Nephron (organoid): ENCODE data around the gene GPR4.

Experiments
- H3K27ac Mint-ChIP-seq, 3 experiments: 2 replicates each; pipeline ENCODE4 v1.8.0; 2020; ENCODE audit warnings: mixed read lengths in 3 of 3, mild to moderate bottlenecking in 2 of 3, moderate library complexity in 1 of 3
- H3K27me3 Mint-ChIP-seq: 2 replicates; pipeline ENCODE4 v1.8.0; 2021; ENCODE audit warnings: low read depth, mild to moderate bottlenecking, moderate library complexity, mixed read lengths
- H3K36me3 Mint-ChIP-seq: 2 replicates; pipeline ENCODE4 v1.8.0; 2020; ENCODE audit warnings: low read depth, mixed read lengths
- H3K4me1 Mint-ChIP-seq: 2 replicates; pipeline ENCODE4 v1.8.0; 2020; ENCODE audit warnings: mixed read lengths
- H3K4me3 Mint-ChIP-seq, 3 experiments: 2 replicates each; pipeline ENCODE4 v1.8.0; 2020; ENCODE audit warnings: mild to moderate bottlenecking in 3 of 3, mixed read lengths in 3 of 3, moderate library complexity in 2 of 3
- H3K9me3 Mint-ChIP-seq: 2 replicates; pipeline ENCODE4 v1.8.0; 2020; ENCODE audit warnings: mixed read lengths
- TF ChIP-seq, protein P1 (sequence below), 3 experiments: fragments of 200-600 bp; sonication (generic); IDR thresholded peaks; one replicate each; pipeline ENCODE4 v1.5.0; 2021; ENCODE audit warnings: antibody characterized with exemption in 3 of 3; ENCODE audit not compliant: unreplicated experiment in 3 of 3

The GPR4 gene

DNA sequence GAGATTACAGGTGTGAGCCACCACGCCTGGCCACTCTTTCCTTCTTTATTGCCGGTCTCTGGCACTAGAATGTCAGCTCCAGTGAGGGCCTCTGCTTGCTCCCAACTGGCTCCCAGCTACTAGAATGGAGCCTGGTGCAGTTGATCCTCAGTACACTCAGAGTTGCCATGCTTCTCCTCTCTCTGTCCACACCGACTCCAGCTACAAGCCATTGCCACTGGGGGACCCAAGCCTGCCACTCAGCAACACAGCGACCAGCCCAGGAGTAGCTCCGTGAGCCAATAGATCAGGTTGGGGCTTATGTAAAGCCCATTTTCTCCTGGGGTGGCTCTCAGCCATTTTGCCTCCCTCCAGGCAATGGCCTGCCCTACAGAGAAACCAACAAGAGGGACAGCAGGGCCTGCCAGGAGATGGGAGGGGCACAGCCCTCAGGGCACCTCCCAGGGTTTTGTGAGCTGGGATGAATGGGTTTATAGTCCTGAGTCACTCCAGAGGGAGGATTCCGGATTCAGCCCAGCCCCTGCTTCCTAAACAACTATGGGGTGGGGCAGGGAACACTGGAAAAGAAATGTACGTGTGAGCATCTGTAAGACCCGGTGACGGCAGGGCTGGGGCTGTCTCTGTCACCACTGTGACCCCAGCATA is 53.9 kb downstream of the GPR4 start:
- Mint-ChIP-seq H3K27ac (no peak overlapping the region), H3K4me1 (peaks cover 5% of the 10 kb centered on the region), H3K9me3 (no peaks in the 10 kb centered on the region), H3K36me3 (peaks cover 4% of the 10 kb centered on the region), H3K4me3 (no peak overlapping the region), H3K27me3 (peaks cover 7% of the 10 kb centered on the region)
- TF ChIP-seq, protein P1, sequence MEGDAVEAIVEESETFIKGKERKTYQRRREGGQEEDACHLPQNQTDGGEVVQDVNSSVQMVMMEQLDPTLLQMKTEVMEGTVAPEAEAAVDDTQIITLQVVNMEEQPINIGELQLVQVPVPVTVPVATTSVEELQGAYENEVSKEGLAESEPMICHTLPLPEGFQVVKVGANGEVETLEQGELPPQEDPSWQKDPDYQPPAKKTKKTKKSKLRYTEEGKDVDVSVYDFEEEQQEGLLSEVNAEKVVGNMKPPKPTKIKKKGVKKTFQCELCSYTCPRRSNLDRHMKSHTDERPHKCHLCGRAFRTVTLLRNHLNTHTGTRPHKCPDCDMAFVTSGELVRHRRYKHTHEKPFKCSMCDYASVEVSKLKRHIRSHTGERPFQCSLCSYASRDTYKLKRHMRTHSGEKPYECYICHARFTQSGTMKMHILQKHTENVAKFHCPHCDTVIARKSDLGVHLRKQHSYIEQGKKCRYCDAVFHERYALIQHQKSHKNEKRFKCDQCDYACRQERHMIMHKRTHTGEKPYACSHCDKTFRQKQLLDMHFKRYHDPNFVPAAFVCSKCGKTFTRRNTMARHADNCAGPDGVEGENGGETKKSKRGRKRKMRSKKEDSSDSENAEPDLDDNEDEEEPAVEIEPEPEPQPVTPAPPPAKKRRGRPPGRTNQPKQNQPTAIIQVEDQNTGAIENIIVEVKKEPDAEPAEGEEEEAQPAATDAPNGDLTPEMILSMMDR (IDR thresholded peaks at IDR 0.05; ENCODE audit: unreplicated experiment in 3 of 3): no peak

DNA sequence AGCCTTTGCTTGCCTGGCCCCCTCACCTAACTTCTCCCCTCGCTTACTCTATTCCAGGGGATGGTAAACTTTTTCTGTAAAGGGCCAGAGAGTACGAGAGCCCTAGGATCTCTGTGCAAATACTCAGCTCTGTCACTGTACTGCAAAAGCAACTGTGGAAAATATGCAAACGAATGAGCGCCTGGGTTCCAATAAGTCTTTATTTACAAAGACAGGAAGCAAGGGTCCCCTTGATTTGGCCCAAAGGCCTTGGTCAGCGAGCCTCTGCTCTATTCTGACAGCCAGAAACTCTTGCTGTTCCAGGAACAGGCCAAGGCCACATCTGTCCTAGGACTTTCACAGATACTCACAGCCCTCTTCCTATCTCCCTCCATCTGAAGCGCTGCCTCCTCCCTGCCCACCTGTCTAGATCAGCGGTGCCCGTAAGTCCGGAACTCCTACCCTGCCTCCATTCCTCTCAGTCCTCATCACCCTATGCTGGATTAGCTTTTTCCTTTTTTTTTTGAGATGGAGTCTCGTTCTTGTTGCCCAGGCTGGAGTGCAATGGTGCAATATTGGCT is 54.7 kb downstream of the GPR4 start:
- Mint-ChIP-seq H3K27ac (no peak overlapping the region), H3K27me3 (peaks cover 7% of the 10 kb centered on the region), H3K4me3 (no peak overlapping the region), H3K9me3 (no peaks in the 10 kb centered on the region), H3K4me1 (peaks cover 5% of the 10 kb centered on the region), H3K36me3 (no peaks in the 10 kb centered on the region)
- TF ChIP-seq, protein P1 (IDR thresholded peaks at IDR 0.05; ENCODE audit: unreplicated experiment in 3 of 3): no peak

DNA sequence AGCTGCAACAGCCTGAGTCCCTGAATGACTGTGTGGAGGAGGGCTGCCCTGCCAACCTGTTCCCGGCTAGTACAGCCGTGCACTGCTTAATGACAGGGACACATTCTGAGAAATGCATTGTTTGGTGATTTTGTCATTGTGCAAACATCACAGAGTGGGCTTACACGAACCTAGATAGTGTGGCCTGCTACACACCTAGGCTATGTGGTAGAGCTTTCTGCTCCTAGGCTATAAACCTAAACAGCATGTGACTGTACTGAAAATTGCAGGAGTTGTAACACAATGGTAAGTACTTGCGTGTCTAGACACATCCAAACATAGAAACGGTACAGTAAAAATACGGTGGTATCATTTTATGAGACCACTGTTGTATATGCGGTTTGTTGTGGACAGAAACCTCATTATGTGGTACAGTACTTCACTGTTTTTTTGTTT is 59.8 kb downstream of the GPR4 start:
- no peak overlapping the region for H3K4me3 Mint-ChIP-seq
- no peaks in the 10 kb centered on the region for H3K27me3 Mint-ChIP-seq
- H3K4me1 Mint-ChIP-seq: no peaks in the 10 kb centered on the region
- H3K27ac Mint-ChIP-seq: no peak overlapping the region
- H3K9me3 Mint-ChIP-seq: no peaks in the 10 kb centered on the region
- TF ChIP-seq, protein P1 (IDR thresholded peaks at IDR 0.05; ENCODE audit: unreplicated experiment in 3 of 3): no peak
- H3K36me3 Mint-ChIP-seq: no peaks in the 10 kb centered on the region
